Stimulated activated CD8-positive, alpha-beta memory T cell treated with anti-CD3 and anti-CD28 coated beads, Interleukin-4, amount 100 ng/mL, for 48 hours (primary cell): ENCODE data around the gene OBP2B.
A peak's percentile ranks its signal among the peaks of the same experiment; 100 is the strongest.

Experiments
- DNase-seq: peaks from one replicate; pipeline ENCODE4 v3.0.0-alpha.2; 2020

The OBP2B gene

GRCh38 chr9:133164191-133164590, 44.9 kb downstream of the OBP2B start:
- DNase-seq: no peak

- DNase-seq: peak; percentile 58
Measured at GRCh38 chr9:133163504-133164172, 45.4 kb downstream of the OBP2B start, which contains the start of gene GBGT1. GBGT1 (minus strand) TSS chr9:133163914; CDS start chr9:133162412, 1,502 bp downstream.

GRCh38 chr9:133162861-133163503, 46.1 kb downstream of the OBP2B start:
- DNase-seq: no peak

- DNase-seq: no peak
Measured at GRCh38 chr9:133161547-133161950, 47.5 kb downstream of the OBP2B start.

- no peak for DNase-seq
Measured at GRCh38 chr9:133160742-133161546, 48.1 kb downstream of the OBP2B start.

- no peak for DNase-seq
Measured at GRCh38 chr9:133158695-133159094, 50.4 kb downstream of the OBP2B start.
